Ishikawa (cell line): Measurements from ENCODE around the gene NUP188.

Experiments
- CEBPB ChIP-seq: IDR thresholded peaks from 2 replicates; pipeline ENCODE4 v1.6.1; 2012
- CREB1 ChIP-seq: IDR thresholded peaks from 2 replicates; pipeline ENCODE4 v1.6.1; 2012; ENCODE audit warnings: low read depth
- EGR1 ChIP-seq: IDR thresholded peaks from 2 replicates; pipeline ENCODE4 v1.6.1; 2012
- EP300 ChIP-seq: IDR thresholded peaks from 2 replicates; pipeline ENCODE4 v1.6.1; 2012; ENCODE audit warnings: borderline replicate concordance
- FOXM1 ChIP-seq: IDR thresholded peaks from 2 replicates; pipeline ENCODE4 v1.6.1; 2012; ENCODE audit warnings: low read depth, borderline replicate concordance
- NFIC ChIP-seq: IDR thresholded peaks from 2 replicates; pipeline ENCODE4 v1.6.1; 2012
- RAD21 ChIP-seq: IDR thresholded peaks from 2 replicates; pipeline ENCODE4 v1.6.1; 2012; ENCODE audit warnings: low read depth
- TAF1 ChIP-seq: IDR thresholded peaks from 2 replicates; pipeline ENCODE4 v1.6.1; 2012; ENCODE audit warnings: low read depth, mild to moderate bottlenecking
- TEAD4 ChIP-seq: IDR thresholded peaks from 2 replicates; pipeline ENCODE4 v1.6.1; 2012
- YY1 ChIP-seq: IDR thresholded peaks from 2 replicates; pipeline ENCODE4 v1.6.1; 2012; ENCODE audit warnings: low read depth
- ZBTB7A ChIP-seq: IDR thresholded peaks from 2 replicates; pipeline ENCODE4 v1.6.1; 2012; ENCODE audit warnings: low read depth
- TF ChIP-seq, protein P1 (sequence below): IDR thresholded peaks from 2 replicates; pipeline ENCODE4 v1.6.1; 2012
- TF ChIP-seq, protein P2 (sequence below): IDR thresholded peaks from 2 replicates; pipeline ENCODE4 v1.6.1; 2012; ENCODE audit warnings: low read depth, mild to moderate bottlenecking
- TF ChIP-seq, protein P3 (sequence below): IDR thresholded peaks from 2 replicates; pipeline ENCODE4 v1.6.1; 2012

Gene NUP188

DNA sequence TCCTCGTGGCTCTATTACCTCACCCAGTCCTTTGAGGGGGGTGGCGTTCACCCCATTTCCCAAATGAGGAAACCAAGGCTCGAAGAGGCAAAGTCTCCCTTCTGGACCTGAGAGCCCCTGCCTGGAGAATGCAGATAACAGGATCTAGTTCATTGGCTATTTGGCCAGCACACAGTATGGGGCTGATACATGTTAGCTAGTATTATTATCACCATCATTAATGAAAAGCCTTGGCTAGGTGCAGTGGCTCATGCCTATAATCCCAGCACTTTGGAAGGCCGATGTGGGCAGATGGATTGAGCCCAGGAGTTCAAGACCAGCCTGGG lies 76.4 kb downstream of the NUP188 start:
- TF ChIP-seq, protein P1, sequence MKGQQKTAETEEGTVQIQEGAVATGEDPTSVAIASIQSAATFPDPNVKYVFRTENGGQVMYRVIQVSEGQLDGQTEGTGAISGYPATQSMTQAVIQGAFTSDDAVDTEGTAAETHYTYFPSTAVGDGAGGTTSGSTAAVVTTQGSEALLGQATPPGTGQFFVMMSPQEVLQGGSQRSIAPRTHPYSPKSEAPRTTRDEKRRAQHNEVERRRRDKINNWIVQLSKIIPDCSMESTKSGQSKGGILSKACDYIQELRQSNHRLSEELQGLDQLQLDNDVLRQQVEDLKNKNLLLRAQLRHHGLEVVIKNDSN: no peak
- TF ChIP-seq ZBTB7A: no peak
- no peak for TF ChIP-seq EGR1
- TF ChIP-seq TAF1: no peak
- no peak for TF ChIP-seq FOXM1
- TF ChIP-seq TEAD4: no peak
- TF ChIP-seq RAD21: no peak
- TF ChIP-seq, protein P2, sequence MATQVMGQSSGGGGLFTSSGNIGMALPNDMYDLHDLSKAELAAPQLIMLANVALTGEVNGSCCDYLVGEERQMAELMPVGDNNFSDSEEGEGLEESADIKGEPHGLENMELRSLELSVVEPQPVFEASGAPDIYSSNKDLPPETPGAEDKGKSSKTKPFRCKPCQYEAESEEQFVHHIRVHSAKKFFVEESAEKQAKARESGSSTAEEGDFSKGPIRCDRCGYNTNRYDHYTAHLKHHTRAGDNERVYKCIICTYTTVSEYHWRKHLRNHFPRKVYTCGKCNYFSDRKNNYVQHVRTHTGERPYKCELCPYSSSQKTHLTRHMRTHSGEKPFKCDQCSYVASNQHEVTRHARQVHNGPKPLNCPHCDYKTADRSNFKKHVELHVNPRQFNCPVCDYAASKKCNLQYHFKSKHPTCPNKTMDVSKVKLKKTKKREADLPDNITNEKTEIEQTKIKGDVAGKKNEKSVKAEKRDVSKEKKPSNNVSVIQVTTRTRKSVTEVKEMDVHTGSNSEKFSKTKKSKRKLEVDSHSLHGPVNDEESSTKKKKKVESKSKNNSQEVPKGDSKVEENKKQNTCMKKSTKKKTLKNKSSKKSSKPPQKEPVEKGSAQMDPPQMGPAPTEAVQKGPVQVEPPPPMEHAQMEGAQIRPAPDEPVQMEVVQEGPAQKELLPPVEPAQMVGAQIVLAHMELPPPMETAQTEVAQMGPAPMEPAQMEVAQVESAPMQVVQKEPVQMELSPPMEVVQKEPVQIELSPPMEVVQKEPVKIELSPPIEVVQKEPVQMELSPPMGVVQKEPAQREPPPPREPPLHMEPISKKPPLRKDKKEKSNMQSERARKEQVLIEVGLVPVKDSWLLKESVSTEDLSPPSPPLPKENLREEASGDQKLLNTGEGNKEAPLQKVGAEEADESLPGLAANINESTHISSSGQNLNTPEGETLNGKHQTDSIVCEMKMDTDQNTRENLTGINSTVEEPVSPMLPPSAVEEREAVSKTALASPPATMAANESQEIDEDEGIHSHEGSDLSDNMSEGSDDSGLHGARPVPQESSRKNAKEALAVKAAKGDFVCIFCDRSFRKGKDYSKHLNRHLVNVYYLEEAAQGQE: no peak

DNA sequence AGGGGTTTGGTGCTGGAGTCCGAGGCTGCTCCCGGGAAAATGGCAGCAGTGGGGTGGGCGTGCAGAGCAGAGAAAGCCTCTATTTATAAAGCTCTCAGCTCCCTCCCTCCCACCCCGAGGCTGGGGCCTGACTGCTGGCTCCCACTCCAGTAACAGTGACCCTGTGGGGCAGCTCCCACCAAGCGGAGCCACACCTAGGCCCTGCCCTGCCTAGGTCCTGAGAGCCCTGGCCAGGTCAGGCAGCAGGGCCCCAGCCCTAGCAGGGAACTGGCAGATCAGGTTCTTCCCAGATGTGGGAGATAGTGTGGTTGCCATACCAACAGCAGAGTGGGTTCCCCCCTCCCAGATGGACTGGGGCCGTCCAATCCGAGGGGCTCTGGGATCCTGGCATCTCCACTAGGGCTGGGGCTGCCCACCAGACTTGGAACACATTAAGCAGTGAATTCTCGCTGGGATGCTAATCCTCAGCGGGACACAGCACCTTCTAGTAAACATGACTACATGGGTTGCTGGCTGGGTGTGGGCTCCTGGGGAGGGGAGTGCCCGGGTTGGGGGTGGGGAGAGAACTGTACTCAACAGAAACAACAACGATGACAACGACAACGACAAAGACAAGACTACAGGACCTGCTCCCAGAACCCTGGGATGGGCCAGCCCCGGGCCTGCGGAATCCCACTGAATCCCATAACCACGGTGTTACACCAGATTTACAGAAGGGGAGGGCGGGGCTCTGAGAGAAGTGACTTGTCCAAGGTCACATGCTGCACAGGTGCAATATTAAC lies 79.1 kb downstream of the NUP188 start:
- TF ChIP-seq, protein P3, sequence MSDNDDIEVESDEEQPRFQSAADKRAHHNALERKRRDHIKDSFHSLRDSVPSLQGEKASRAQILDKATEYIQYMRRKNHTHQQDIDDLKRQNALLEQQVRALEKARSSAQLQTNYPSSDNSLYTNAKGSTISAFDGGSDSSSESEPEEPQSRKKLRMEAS: no peak
- TF ChIP-seq, protein P1: peak; percentile 69

DNA sequence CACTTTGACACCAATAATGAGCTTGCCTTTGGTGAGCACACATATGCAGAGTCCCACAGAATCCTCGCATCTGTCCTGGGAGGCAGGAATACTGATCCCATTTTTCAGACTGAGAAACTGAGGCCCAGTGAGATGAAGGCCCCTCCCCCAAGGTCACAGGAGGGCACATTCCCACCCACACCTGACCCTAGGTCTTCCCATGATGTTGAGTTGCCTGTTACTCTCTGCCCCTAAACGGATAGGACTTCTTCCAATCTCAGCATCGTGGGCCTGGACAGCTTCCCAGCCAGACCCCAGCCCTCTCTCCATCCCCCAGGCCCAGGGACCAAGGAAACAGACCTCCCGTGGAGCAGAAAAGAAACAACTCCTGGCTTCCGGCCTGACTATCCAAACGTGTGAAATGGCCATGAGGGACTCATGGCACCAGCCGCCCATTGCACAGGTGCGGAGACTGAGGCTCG lies 79.8 kb downstream of the NUP188 start:
- TF ChIP-seq, protein P1: no peak
- no peak for TF ChIP-seq EGR1
- TF ChIP-seq YY1: no peak
- TF ChIP-seq CREB1: no peak
- no peak for TF ChIP-seq FOXM1
- TF ChIP-seq TEAD4: no peak
- TF ChIP-seq, protein P3: no peak
- no peak for TF ChIP-seq NFIC
- no peak for TF ChIP-seq ZBTB7A

DNA sequence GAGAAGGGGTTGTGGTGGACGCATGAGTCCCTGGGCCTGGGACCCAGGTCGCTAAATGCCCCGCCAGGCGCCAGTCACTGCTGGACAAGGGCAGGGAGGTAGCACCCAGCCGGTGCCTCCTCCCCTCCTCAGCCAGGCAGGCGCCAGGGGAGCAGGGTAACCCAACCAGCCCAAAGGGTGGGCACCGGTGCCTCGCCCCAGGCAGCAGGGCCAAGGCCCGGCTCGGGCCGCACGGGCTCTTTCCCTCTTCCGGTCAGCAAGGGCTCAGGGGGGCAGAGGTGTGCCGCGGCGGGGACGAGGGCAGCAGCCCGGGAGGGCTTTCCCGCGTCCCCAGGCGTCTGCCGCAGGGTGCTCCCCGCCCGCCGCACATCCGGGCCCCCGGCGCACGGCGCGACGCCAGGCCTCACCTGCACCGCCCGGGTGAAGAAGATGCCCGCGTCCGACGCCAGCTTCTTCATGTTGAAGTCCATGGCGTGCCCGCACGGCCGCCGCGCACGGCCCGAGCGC lies 80.2 kb downstream of the NUP188 start:
- TF ChIP-seq RAD21: no peak
- TF ChIP-seq, protein P3: peak; percentile 63
- peak; percentile 46; the same call in 1 of the 2 replicates for TF ChIP-seq ZBTB7A
- TF ChIP-seq CREB1: no peak

DNA sequence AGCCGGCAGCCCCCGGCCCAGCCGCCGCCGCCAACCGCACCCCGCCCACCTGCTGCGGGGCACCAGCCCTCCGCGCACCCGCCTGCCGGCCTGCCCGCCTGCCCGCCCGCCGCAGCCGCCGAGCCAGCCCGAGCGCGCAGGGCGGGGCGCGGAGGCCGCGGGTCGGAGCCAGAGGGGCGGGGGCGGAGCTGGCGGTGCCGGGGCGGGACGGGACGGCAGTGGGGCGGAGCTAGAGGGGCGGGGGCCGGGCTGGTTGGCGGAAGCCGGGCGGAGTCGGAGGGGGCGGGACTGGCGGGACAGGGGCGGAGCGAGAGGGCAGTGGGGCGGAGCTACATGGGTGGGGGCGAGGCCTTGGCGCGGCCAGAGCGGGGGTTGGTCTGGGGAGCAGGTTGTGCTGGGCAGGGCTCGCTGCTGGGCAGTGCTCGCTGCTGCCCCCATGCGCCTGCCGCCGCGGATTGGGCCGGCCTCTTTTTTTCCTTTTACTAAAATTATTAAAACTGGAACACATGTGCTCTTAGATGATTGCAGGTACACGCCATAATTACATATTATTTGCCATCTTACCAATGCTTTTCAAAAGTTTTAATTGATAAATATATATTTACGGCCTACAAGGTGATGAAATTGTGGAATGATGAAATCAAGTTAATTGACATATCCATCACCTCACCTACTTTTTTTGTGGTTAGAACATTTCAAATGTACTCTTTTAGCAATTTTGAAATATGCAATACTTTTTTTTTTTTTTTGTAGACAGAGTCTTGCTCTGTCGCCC lies 80.9 kb downstream of the NUP188 start, which contains the start of gene SH3GLB2:
Gene SH3GLB2 (minus strand): TSS at position 140 of the 775 bp plus-strand sequence. CDS start 177 bp downstream, outside the sequence.
- TF ChIP-seq RAD21 (peak; percentile 52), NFIC (0 out of 2 replicates have a peak, but pooled peaks have one; percentile 11), TAF1 (no peak), TEAD4 (no peak), CREB1 (no peak), EGR1 (no peak)
- TF ChIP-seq, protein P3: no peak; the same call in 1 of the 2 replicates

DNA sequence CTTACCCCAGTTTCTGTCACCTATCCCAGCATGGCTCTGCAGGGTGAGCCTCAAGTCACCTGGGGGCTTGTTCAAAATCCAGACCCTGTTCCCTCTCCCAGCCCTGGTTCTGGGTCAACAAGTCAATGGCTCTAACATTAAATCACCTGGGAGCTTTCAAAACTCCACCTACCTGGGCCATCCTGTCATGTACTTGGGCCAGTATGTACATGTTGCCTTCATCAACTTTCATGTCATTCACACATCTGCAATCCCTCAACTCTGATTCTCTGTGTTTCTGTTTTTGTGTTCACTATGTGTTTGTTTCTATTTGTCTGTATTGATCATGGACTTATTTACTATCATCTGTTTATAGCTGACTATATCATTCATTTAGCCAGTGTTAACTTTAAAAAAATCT lies 82.7 kb downstream of the NUP188 start:
- TF ChIP-seq YY1: no peak
- TF ChIP-seq, protein P2: no peak
- TF ChIP-seq CEBPB: no peak
- no peak for TF ChIP-seq TEAD4
- no peak for TF ChIP-seq EP300
- TF ChIP-seq EGR1: no peak
- TF ChIP-seq, protein P1: no peak
- no peak for TF ChIP-seq FOXM1
- no peak for TF ChIP-seq CREB1
- no peak for TF ChIP-seq TAF1
